HG03460 (cell line): ENCODE measurements around the gene UBE2G1.

Source experiments
- ATAC-seq: cut with Tn5 transposase; IDR thresholded peaks from one replicate; pipeline ENCODE4 v1.9.1; 2021; ENCODE audit not compliant: unreplicated experiment

The UBE2G1 gene

GRCh38 chr17:4366327-4367063, at the start of gene UBE2G1:
TSS of gene UBE2G1 (minus strand) at chr17:4366675. CDS start at chr17:4366316, 359 bp downstream.
- ATAC-seq, result peak; percentile 59

- no peak for ATAC-seq
These were observed 46.7 kb upstream of the UBE2G1 start for GRCh38 chr17:4412933-4413831.

DNA sequence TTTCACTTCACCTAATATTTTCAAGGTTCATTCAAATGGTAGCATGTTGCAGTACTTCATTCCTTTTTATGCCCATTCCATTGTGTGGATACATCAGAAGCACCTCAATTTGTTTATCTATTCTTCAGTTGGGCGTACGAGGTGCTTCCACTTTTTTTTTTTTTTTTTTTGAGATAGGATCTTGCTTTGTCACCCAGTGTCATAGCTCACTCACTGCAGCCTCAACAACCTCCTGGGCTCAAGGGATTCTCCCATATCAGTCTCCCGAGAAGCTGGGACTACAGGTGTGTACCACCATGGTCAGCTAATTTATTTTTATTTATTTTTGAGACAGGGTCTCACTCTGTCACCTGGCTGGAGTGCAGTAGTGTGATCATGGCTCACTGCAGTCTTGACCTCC, 44.7 kb upstream of the UBE2G1 start:
- ATAC-seq, result no peak

GRCh38 chr17:4409659-4410058, 43.2 kb upstream of the UBE2G1 start:
- no peak for ATAC-seq

GRCh38 chr17:4407851-4408250, 41.4 kb upstream of the UBE2G1 start:
- no peak for ATAC-seq

DNA sequence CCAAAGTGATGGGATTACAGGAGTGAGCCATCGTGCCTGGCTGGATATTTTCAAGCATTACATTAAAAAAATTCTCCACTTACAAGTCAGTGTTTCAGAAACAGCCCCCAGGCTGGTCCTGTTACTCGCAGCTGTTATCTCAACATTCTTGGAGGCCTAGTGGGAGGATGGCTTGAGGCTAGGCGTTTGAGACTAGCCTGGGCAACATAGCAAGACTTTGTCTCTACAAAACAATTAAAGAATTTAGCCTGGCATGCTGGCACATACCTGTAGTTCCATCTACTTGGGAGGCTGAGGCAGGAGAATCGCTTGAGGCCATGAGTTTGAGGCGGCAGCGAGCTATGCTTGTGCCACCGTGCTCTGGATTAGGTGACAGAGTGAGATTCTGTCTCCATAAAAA, 40.7 kb upstream of the UBE2G1 start:
- ATAC-seq, result no peak

- ATAC-seq, result no peak
These were observed 39.9 kb upstream of the UBE2G1 start for GRCh38 chr17:4406386-4406785.

- ATAC-seq, result no peak
These were observed 39.2 kb upstream of the UBE2G1 start for GRCh38 chr17:4405699-4406098.

- no peak for ATAC-seq
These were observed 38.7 kb upstream of the UBE2G1 start for GRCh38 chr17:4405038-4405669.

- ATAC-seq, result no peak
These were observed 31.4 kb upstream of the UBE2G1 start for GRCh38 chr17:4397840-4398239.

DNA sequence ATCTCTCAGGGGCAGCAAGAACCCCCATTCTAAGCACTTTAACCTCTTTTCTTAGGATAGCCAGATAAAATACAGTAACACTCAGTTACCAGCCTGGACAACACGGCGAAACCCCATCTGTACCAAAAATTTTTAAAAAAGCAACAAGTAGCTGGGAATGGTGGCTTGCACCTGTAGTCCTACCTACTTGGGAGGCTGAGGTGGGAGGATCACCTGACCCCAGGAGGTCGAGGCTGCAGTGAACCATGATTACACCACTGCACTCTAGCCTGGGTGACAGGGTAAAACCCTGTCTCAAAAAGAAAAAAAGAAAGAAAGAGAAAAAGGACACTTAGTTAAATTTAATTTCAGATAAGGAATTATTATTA, 28.6 kb upstream of the UBE2G1 start:
- no peak for ATAC-seq

- no peak for ATAC-seq
These were observed 28.0 kb upstream of the UBE2G1 start for GRCh38 chr17:4394208-4395110.

DNA sequence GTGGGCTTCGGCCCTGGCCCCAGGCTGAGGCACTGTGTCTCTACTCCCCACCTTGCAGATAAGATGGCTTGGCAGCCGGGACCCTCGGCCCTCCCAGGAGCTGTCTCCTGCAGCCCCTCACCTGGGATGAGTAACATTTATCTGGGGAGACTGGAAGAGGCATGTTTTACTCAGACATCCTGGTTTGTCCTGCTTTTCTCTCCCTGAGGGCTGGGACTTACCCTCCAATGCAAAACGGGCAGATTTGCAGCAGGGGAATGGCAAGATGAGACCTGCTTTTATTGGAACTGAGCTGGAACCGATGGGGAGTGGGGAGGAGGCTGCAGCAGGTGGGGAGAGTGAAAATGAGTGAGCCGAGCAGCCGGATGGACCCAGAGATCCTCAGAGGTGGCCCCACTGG, 27.3 kb upstream of the UBE2G1 start:
- ATAC-seq, result no peak

DNA sequence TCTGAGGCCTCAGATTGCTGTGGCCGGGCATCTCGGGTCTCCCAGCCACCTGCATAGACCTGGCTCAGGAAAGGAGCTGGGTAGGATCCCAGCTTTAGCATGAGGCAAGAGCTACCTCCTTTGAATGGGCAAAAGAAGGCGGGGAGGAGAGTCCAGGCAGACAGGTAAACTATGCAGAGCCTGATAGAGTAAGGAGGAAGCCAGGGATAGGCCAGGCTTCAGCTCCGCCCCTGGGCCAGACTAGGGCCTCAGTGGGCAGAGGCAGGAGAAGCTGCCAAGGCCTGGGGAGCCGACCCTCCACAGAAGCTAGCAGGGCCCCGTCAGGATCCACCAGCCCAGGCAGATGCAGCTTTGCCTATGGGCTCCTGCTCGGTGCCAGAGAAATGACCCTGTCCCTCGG, 22.6 kb upstream of the UBE2G1 start:
- no peak for ATAC-seq

GRCh38 chr17:4387137-4387536, 20.7 kb upstream of the UBE2G1 start:
- ATAC-seq, result no peak

DNA sequence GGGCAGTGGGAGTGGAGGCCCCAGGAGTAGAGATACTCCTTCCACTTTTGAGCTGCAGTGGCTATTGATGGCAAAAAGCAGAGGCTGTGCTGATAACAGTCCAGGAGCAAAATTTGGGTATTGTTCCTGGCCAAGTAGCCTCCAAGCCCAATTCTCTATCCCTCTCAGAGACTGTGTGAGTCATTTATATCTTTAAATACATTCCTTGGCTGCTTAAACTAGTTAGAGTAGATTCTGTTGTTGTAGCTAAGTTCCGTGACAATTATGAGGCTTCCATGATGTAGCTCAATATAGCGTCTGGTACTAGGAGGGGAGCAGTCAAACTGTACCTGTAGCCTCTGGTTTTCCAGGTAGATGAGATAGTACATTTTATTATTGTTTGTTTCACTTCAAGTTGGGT, 19.9 kb upstream of the UBE2G1 start:
- ATAC-seq, result no peak

GRCh38 chr17:4381690-4382671, 15.5 kb upstream of the UBE2G1 start:
- no peak for ATAC-seq

DNA sequence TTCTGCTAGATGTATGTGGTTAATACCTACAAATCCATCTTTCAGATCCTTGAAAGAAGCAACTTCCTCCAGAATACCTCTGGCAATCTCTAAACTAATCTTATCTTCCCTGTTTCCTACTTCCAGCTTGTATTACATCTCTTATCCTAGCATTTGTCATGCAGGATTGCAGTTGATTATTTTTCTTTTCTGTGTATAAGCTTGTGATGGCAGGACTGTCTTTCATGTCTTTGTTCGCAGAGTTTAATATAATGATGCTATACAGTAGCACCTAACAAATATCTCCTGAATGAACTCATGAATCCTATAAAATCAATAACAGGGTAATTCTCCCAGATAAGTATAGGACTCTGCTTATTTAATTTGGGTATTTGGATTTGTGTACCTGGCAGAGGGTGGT, 12.2 kb upstream of the UBE2G1 start:
- ATAC-seq, result no peak

DNA sequence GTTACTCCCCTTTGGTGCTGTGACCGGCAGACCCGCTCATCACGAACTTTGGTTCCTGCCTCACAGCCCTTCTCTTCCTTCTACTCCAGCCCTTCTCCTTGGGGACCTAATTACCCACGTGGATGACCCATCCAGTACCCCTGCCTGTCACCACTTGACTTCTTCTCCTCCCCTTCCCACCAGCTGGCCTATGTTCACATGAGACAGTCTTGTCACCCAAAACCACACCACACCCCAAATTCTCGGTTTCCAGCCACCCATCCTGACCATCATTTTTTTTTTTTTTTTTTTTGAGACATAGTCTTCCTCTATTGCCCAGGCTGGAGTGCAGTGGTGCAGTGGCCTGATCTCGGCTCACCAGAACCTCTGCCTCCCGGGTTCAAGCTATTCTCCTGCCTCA, 10.8 kb upstream of the UBE2G1 start:
- ATAC-seq, result peak; percentile 31
